ACHN (cell line): Measurements from ENCODE around the gene TCERG1L.

ENCODE experiments used
- DNase-seq: peaks from one replicate; pipeline ENCODE4 v3.0.0-alpha.2; 2015
- in situ Hi-C: cut with HindIII; loops from 2 replicates; pipeline ENCODE4 v1.10.0; 2017; ENCODE audit warnings: low sequenced_read_pairs, low pct_ligation_motif_present, low pct_unique_long_range_greater_than_20kb

The TCERG1L gene

DNA sequence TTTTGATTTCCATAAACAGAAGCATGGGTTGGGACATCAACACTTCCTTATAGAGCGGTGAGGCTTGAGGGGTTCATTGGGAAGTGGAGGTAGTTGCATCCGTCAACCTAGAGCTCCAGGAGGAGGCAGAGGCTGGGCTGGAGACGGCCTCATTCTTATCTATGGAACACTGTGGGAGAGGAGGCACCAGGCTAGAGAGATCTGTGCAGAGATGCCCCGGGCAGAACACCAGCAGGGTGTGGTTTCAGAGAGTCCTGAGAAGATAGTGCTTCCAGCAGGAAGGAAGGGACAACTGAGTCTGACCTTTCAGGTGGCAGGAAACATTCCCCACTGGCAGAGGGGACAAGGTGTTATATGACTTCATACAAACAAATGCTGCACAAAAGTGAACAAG, 56.7 kb downstream of the TCERG1L start:
- no peak for DNase-seq
- in situ Hi-C loops = no loop called here

GRCh38 chr10:131253931-131254858, 57.3 kb downstream of the TCERG1L start:
- DNase-seq = no peak
- in situ Hi-C loops = no loop called here

DNA sequence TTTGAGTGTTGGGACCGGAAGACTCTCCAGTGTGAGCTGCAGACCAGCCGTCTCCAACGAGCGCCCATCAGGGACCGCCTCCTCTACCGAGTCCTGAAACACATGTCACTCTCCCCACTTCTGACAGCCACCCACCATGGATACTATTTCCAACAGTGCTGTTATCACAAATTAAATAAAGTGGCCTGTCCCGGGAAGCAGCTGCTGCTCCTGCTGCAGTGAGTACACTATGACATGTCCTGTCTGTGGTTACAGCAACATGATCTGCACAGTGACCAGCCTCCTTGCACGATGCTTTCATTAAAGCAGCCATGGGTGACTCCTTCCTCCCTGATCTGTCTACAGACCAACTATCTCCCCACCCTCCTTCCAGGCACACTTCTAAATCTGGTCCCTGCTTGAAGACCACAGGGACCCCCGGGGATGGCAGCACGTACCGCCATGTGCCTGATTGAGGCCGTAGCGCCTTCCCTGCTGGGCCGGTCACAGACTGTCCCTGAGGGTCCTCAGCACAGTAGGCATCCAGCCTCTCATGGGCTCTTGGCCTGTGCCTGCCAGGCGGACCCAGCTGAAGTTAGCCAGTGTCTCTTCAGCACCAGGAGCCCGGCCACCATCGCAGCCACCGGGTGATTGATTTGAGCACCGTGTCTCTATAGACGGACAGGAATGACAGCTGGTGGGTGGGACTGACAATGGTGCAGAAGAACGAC, 58.8 kb downstream of the TCERG1L start:
- in situ Hi-C loops = no loop called here
- no peak for DNase-seq

DNA sequence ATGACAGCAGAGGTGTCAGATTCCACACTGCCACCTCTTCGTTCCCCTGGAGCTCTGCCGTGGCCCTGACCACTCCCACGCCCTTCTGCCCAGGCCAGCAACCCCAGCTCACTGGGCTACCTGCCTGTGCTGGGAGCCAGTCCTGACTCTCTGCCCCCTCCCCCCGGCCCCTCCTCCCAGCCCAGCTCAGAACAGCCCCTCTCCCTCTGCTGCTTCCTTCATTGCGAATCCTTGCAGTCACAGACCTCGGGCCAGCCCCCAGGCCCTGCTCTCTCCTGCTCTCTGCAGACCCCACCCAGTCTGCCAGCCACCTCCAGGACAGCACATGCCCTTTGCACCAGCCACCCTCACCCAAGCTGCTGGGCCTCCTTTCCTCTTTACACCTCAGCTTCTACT, 60.4 kb downstream of the TCERG1L start:
- in situ Hi-C loops = no loop called here
- no peak for DNase-seq

- no peak for DNase-seq
- in situ Hi-C loops = no loop called here
These were observed 60.9 kb downstream of the TCERG1L start for GRCh38 chr10:131250454-131251145.

- DNase-seq = no peak
- in situ Hi-C loops = no loop called here
These were observed 61.6 kb downstream of the TCERG1L start for GRCh38 chr10:131249955-131250344.

GRCh38 chr10:131249238-131249954, 62.1 kb downstream of the TCERG1L start:
- no peak for DNase-seq
- in situ Hi-C loops = no loop called here

DNA sequence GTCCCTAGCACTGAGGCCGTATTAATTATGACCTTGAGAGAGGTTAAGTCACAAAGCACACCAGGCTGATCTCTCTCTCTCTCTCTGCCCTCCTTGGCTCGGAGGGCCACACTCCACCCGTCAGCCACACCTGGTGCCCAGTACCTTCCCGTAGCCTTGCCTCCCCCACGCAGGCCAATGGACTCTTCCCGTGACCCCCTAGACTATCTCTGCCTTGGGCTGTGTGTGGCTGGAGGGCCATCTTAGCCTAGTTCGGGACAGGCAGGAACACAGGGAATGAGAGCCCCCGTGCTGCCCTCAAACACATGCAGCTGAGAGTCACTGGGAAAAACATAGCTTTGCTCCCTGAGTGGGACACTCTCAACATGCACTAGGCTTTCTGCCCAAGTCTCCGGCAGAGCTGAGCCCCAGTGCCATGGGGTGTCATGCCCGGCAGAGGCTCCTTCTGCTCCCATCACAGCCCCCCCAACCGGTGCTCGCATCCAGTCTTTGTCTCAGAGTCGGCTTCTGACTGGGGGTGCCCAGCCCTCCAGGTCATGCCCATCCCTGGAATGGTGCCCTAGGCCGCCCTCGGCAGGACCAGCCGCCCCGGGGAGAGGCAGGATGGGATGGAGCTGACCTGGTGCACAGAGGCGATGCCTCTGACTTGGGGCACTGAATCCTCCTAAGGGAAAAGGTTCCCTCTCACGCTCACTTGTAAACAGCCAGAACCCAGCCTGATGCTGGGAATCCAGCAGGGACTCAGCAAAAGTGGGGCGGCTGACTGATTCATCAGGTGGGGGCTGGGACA, 63.0 kb downstream of the TCERG1L start:
- in situ Hi-C loops = no loop called here
- no peak for DNase-seq

- in situ Hi-C loops = no loop called here
- no peak for DNase-seq
These were observed 63.6 kb downstream of the TCERG1L start for GRCh38 chr10:131247873-131248272.

- no peak for DNase-seq
- in situ Hi-C loops = no loop called here
These were observed 64.7 kb downstream of the TCERG1L start for GRCh38 chr10:131246775-131247174.

DNA sequence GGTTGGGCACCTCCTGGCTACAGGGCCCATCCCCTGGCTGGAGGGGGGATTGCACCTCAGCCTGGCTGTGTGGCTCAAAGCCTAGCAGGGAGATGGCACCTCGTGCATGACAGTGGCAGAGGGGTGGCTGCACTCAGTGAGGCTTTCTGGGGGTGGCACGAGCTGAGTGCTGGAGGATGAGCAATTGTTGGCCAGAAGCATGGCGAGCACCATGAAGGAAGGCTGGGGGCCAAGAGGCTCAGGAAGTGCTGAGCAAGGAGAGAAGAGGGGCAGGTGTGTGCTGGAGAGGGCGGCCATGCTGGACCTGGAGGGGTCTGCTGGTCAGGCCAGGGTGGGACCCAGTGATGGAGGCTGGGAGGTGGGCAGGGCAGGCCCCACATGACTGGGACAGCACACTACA, 65.4 kb downstream of the TCERG1L start:
- in situ Hi-C loops = no loop called here
- no peak for DNase-seq

DNA sequence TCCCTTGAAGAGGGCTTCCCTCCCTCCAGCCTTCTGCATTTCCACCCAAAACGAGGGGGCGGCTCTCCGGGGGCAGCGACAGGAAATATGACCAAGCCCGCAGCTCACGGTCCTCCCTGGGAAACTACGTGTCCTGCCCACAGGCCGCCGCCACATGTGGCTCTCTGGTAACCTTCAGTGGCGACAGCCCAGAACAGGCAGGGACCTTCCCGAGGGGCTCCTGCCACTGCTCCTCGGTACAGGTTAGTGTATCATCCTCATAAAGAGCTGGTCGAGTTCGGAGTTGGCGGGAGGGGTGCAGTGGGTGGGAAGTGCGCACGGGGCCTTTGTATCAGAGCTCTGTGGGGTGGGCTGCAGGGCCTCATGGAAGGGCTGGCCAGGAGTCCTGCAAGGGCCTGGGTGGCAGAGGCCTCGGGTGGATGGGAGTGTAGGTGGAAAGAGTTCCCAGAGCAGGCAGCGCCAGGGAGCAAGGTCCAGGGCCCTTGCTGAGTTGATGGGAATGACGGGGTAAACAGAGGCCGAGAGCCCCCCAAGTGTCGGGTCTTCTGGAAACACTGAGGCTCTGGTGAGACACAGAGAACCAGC, 66.0 kb downstream of the TCERG1L start:
- in situ Hi-C loops = no loop called here
- no peak for DNase-seq

DNA sequence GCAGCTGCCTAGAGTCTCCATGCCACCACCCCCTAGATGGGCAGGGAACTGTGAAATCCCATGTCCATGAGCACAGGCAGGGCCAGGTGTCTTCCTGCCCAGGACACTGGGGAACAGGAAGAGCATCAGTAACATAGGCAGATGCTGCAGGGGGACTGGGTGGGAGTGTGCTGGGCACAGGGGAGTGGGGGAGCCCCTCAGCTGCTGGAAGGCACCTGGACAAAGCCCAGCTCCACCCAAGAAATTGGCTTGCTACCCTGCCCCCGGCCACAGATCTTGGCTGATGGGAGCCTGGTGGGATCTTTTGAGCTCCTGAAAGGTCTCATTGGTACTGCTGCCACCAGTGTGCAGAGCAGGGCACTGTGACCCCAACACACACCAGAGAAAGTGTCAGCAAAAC, 66.7 kb downstream of the TCERG1L start:
- in situ Hi-C loops = no loop called here
- no peak for DNase-seq

DNA sequence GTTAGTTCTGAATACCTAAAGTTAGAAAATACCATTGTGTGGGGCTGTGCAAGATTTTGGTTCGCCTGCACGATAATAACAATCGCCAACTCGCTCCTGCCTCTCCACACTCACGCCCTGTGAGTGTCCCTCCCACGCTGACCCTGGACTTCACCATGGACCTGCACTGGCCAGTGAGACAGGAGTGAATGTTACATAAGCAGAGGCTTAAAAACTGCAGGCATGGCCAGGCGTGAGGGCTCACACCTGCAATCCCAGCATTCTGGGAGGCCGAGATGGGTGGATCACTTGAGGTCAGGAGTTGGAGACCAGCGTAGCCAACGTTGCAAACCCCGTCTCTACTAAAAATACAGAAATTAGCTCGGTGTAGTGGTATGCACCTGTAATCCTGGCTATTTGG, 68.4 kb downstream of the TCERG1L start:
- no peak for DNase-seq
- in situ Hi-C loops = no loop called here

DNA sequence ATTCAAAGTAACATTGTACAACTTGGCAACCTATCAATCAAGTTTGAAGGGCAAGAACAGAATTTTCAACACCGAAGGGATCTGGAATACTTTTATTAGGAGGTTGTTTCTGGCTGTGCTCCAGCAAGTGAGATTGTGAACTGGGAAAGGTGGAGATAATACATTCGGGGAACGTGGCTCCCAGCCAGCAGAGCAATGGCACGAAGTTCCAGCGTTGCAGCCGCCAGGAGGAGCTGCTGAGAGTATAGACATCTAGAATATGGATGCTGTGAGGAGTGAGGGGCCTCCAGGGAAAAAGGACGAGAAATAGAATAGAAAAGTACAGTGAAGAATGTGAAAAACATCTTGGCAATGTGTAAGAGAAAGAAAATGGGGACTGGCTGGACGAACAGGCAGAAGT, 69.5 kb downstream of the TCERG1L start:
- peak; percentile 26 for DNase-seq
- in situ Hi-C loops = no loop called here

DNA sequence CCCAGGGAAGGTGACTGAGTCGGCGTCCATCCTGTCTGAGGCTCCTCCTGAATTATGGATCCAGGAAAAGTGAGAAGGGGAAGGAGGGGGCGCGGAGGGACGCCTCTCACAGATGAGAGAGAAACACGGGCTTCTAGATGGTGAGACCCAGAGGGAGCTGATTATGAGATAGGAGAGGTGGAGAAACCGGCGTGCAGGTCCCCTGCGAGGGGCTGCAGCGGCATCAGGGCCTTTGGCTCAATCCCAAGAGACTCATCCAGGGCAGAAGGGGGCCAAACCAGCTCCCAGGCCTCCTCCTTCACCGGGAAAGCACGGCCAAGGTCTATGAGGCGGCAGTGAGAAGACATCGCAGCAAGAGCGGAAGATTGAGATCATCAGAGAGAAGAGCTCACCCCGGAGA, 70.8 kb downstream of the TCERG1L start:
- no peak for DNase-seq
- in situ Hi-C loops = no loop called here

DNA sequence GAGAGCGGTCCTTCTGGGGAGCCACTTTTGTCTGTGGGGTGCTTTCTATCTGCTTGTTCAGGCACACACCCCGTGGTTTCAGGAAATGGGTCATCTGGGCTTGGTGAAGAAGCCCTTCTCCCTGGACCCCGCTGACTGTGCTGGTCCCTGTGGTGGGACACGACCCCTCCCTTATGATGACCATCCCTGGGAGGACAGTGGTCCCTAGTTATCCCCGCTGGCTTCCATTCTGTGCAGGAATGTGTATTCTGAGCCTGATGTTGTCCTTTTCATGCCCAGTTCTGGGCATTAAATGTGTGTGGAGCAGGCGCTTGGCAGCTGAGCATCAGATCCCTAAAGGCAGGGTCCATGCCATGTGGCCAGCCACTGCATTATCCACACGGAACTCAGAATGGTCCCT, 71.6 kb downstream of the TCERG1L start:
- in situ Hi-C loops = no loop called here
- DNase-seq = no peak

GRCh38 chr10:131239450-131239849, 72.1 kb downstream of the TCERG1L start:
- in situ Hi-C loops = no loop called here

More at GRCh38 chr10:131239450-131239849, 72.1 kb downstream of the TCERG1L start:
- DNase-seq = no peak
